HG02678 (cell line): ENCODE results near the gene LILRB5.
"Not testable (repeated sequence)": the region's sequence is repeated elsewhere in the genome, so short reads cannot be mapped to it uniquely, and the experiment has no call there.

ENCODE experiments used
- ATAC-seq: cut with Tn5 transposase; IDR thresholded peaks from one replicate; pipeline ENCODE4 v1.9.1; 2021; ENCODE audit warnings: mild to moderate bottlenecking, moderate library complexity; ENCODE audit not compliant: unreplicated experiment

LILRB5 gene

DNA sequence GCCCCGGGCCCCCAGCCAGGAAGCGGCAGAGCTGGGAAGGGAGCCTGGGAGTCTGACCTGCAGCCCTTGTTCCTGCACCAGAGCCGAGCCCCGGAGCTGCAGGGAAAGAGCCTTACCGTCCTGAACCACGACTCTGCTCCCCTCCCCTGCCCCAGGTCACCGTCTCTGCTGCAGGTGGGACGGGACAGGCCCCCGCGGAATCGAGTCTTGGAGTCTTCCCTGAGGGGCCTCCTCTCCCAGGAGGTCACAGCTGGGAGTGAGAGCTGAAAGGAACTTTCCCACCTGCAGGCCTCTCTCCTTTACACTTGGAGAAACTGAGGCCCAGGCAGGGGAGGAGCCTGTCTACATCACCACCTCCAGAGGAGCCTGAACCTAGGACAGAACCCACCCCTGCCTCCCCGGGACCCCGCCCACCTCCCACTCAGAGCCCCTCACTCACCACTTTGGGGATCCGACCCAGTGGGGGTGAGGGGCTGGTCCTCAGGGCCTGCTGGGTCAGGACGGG is 20.1 kb upstream of the LILRB5 start:
- ATAC-seq: not testable (repeated sequence)

DNA sequence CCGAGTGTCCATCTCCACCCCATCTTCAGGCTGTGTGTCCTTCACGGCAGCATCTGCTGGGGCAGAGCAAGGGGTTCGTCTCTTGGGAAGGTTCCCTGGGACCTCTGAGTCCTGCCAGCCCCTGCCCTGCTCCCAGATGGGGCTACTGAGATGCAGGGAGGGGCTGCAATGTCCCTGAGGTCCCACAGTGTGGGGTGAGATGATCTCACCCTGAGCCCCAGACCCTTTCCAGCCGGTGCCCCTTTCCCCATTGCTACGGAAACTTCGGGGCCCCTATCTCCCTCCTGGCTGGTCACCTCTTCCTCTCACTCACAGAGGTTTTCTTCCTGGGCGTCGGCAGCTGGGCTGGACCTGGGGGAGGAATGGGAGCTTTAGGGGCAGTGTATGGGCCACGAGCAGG is 18.9 kb upstream of the LILRB5 start:
- ATAC-seq: no peak

DNA sequence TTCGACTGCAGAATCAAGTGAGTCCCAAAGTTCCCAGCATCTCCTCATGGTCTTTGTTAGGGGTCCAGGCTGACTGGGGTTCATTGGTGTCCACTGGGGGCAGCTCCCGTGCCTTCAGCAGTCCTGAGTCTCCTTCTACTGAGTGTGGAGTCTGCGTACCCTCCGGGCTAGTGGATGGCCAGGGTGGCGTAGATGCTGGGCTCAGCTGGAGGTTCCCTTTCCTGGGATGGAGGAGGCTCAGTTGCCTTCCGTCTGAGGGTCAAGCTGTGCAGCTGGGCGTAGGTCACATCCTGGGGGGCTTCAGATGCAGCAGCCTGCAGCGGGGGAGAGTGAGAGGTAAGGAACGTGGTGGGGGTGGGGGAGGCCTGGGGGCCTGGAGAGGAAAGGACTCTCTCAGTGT is 17.4 kb upstream of the LILRB5 start:
- not testable (repeated sequence) for ATAC-seq

DNA sequence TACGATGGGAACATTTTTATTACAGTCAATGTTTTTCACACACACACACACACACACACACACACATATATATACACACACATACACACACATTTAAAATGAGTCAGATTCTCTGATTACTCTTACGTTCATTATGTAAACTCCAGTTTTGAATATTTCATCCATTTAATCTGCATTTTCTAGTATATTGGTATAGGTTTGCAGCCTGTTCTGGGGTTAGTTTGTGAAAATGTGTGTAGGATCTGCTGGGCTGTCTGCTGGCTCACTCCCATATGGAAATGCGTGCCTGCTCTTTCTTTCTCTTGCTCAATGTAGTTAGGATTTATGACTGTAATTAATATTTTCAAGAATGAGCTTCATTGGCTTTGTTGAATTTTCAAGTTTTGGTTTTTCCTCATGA is 16.7 kb upstream of the LILRB5 start:
- ATAC-seq: no peak

DNA sequence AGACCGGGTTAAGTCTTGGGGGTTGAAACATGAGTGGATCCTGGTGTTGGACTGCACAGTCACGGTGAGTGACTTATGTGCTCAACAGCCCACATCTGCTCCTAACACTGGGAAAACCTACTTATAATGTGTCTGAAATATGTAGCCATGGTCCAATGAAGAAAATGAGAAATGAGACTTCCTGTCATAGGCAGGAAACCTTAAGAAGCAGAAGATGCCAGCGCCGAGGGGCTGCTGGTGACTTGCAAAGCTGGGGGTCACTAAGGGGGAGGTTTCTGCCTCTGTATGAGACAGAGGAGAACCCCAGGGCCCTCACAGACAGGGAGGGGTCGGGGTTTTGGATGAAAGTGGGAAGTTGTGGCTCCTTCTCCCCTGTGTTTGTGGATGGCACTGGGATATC is 15.1 kb upstream of the LILRB5 start:
- ATAC-seq: not testable (repeated sequence)

DNA sequence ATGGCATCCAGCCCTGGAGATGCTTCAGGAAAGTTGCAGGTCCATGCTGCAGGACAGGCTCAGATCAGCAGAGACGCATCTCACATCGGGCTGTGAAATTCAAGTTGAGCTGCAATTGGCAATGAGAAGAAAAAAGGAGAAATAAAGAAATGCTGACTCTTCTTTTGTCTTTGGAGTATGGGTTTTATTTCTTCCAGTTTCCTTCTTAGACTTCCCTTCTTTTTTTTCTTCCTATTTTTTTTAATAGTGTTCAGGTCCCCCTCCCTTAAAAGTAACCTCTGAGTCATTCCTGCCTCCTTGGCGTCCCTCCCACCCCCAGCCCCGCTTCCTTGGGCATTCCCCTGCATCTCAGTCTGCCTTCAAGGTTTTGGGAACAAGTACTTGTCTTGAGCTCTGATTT is 14.5 kb upstream of the LILRB5 start:
- ATAC-seq: not testable (repeated sequence)

DNA sequence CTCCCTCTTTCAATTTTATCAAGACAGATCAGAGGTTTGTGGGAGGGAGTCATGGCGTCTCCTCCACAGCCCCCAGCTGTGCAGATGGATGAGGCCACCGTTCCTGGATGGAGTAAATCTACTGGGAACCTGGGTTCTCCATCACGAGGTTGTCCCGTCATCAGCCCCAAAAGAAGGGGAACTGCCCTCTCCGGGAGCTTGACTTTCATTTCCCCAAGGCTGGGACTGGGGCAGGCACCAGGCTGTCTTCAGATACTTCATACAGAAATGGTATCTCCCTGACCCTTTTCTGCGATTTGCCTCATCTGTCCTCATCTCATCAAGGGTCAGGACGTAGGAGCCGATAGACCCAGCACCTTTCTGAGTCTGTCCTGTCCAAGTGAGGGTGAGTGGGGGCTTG is 14.0 kb upstream of the LILRB5 start:
- no peak for ATAC-seq

DNA sequence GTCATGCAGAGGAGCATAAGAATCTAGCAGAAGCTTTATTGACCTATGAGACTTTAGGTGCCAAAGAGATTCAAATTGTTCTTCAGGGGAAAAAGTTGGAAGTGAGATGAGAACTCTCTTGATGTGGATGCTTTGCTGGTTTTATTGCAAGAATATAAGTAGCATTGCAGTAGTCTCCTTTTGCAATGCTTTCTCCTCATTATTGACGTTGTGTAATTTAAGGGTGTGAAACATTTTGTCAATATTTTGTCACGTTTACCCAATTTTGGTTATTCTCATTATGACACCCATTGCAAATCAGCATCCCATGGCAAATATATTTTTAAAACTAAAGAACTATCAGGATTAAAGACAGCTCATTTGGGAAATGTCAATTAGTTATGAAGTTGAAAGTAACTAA is 11.9 kb upstream of the LILRB5 start:
- no peak for ATAC-seq

DNA sequence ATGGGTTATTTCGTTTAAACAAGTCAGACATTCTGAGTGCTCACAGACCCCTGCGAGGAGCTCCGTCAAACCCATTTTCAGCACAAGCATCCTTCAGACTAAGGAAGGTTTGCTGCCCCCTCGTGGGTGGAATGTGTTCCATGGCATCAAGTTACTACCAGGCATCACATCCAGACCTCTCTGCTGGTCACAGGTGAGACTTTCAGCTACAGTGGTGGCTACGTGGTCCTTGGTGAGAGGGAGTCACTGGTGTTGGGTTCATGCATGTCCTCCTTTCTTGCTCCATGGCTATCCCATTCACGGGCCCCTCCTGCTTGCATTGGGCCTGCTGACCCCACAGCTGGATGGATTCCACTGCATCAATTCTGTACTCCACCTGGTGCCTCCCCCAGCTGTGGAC is 9.1 kb upstream of the LILRB5 start:
- ATAC-seq: no peak

DNA sequence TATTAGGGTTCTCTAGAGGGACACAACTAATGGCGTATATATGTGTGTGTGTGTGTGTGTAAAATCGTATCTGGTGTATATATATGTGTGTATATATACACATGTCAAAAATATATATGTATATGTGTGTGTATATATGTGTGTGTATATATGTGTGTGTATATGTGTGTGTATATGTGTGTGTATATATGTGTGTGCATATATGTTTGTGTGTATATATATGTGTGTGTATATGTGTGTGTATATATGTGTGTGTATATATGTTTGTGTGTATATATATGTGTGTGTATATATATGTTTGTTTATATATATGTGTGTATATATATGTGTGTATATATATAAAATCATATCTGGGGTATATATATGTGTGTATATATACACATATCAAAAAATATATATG is 5.4 kb upstream of the LILRB5 start:
- no peak for ATAC-seq

DNA sequence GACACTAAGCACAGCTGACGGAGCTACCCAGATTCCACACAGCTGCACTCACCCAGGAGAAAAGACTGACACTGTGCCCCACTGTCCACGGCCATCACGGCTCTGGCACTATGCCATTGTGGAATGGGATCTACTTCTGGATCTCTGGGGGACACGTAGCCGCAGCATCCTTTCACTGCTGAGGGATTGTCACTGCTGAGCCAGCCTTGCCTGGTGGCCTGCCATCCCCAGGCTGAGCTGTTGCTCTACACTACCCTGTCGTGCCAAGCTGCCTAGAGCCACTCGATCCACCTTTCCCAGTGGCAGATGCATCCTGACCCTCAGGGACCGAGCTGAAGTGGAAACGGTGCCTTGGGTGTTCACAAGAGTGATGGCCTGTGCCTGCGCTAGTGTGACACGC is 5.0 kb upstream of the LILRB5 start:
- no peak for ATAC-seq

DNA sequence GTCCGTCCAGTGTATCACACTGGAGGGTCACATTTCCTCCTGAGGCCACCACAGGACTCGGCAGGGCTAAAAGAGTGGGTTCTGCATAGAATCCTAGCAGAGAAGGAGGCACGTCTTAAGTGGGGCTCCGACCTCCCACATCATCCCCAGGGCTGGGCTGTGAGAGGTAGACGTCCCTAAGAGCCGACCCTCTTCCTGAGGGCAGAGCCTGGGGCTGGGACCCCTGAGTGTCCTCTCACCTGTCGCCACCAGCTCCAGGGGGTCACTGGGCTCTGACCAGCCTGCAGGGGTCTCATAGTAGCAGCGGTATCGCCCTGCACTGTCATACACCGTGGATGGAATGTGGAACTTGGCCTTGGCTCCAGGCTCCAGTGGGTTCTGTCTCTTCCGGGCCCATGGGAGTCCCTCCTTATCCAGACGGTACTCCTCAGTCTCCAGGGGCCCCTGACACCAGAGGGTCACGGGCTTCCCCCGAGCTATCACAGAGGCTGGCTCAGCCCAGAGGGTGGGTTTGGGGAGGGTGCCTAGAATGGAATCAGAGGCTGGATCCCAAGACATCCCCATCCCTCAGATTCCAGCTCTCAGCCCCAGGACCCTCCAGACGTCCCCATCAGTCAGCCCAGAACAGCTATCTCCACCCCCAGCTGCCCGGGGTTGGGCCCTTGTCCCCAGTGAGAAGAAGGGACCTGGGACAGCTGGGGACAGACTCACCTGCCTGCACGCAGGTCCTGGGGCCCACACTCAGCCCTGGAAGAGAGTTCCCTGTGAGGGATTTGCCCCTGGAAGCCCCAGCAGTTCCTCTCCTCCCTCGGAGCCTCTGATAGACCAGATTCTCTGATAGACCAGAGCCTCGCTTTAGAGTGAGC is 590 bp downstream of the LILRB5 start:
- ATAC-seq: no peak

DNA sequence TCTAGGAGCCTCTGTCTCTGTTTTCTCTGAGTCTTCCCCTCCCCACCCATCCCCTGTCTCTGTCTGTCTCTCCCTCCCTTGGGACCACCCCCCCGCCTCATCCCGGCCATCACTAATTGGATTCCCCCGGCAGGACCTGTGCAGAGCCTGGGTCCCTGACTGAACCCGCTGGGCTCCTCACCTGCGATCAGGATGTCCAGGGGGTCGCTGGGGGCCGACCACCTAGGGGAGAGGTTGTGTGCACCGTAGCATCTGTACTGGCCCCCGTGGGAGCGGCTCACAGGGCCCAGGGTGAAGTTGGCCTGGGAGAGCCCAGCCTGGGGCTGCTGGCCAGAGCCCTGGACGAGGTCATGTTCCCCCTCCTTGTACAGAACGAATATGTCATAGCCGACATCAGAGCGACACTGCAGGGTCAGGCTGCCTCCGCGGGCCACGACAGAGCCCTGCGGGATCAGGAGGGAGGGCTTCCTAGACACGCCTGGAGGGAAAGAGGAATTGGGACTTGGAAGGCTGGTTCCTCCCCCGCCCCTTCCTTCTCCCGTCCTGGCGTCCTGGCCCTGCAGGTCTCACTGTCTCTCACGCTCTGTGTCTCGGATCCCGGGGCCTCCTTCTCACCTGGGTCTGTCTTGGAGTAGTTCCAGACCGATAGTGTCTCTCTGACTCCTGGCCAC is 1.8 kb downstream of the LILRB5 start:
- ATAC-seq: no peak

DNA sequence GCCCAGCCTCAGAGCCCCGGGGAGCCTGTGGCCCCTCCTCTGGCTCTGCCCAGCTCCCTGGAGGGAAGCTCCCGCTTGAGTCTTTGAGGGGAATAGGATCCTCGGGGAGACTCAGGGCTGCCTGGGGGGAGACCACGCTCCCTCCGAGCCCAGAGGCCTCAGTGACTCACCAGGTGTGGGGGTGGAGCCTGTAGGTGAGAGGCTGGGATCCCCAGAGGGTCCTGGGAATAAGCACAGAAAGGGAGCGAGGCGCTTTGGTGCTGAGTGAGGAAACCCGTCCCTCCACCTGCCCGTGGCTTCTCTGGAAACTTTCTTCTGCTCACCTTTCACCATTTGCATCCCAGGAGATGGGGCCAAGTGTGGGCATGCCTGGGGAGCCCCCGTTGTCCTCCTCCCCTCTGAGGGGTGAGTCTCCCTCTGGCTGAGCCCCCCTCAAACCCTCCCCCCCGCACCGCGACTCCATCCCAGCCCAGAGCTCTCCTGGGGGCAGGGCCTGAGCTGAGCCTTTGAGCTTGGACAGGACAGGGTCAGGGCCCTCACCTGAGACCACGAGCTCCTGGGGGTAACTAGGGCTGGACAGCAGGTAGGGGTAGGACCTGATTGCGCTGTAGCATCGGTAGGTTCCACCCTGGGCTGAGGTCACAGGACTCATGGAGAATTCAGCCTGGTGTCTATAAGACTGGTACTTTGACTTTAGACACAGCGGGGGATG is 2.7 kb downstream of the LILRB5 start:
- ATAC-seq: no peak

DNA sequence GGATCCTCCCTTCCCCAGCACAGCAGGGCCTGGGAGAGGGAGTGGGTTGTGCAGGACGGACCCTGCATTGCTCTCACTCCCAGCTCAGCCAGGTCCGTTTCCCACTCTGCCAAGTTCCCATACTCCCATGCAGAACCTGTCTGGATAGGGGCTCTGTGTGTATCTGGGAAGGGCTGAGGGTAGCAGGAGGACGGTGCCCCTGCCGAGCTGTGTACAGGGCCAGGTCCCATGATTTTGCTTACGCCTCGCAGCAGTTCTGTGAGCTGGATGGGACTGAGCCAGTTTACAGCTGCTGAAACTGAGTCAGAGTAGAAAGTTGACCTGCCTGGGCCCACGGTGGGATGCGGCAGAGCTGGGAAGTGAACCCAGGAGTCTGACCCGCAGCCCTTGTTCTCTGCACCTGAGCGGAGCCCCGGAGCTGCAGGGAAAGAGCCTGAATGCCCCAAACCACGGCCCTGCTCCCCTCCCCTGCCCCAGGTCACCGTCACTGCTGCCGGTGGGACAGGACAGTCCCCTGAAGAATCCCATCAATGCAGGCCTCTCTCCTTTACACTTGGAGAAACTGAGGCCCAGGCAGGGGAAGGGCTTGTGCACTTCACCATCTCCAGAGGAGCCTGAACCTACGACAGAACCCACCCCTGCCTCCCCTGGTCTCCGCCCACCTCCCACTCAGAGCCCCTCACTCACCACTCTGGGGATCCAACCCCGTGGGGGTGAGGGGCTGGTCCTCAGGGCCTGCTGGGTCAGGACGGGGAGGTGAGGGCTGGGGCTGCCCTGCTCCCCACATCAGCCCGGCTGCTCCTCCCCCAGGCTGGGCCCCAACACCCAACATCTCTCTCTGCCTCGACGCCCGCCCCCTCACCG is 3.5 kb downstream of the LILRB5 start:
- no peak for ATAC-seq

DNA sequence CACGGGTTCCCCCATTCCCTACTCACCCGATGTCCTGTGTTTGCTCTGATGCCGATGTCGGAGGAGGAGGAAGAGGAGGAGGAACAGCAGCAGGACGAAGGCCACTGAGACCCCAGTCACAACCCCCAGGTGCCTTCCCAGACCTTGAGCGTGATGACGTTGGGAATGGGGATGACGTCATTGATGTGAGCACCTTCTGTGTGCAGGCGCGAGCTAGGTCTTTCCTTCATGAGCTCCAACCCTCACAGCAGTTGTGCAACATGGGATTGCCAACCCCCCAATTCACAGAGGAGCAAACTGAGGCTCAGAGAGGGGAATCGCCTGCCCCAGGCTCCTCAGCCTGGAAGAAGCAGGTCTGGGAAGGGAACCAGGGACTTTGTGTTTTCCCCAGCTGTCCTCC is 4.2 kb downstream of the LILRB5 start:
- ATAC-seq: no peak

DNA sequence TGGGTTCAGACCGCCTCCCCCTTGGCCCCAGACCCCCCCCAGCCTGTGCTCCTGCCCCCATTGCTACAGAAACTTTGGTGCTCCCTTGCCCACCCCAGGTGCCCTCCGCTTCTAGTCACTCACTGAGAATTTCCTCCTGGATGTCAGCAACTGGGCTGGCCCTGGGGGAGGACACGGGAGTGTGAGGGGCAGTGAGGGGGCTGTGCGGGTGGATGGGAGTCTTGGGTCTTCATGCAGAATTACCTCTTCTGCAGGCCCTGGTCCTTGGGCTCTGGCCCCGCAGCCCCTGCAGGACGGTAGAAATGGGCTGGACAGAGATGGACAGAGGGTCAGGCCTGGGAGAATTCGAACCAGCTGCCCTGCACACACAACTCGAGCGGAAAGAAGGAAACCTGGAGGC is 4.8 kb downstream of the LILRB5 start:
- no peak for ATAC-seq

DNA sequence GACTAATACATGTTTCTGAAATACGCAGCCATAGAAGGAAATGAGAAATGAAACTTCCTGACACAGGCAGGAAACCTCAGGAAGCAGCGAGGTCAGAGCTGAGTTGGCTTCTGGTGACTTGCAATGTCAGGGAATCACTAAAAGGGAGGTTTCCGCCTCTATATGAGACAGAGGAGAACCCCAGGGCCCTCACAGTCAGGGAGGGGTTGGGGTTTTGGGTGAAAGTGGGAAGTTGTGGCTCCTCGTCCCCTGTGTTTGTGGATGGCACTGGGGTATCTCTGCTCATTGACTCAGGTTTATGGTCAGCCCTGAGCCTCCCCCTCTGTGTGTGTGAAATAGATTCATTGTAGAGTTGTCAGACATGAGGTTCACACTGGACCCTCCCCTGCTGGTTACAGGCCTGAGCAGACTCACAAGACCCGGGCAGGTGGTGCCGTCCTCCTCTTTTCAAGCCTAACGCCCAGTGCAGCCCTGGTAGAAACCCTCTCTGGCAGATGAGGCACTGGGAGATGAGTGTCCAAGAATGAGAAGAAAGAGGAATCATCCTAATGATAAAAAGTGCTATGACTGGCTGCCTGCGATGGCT is 9.0 kb downstream of the LILRB5 start:
- ATAC-seq: no peak

DNA sequence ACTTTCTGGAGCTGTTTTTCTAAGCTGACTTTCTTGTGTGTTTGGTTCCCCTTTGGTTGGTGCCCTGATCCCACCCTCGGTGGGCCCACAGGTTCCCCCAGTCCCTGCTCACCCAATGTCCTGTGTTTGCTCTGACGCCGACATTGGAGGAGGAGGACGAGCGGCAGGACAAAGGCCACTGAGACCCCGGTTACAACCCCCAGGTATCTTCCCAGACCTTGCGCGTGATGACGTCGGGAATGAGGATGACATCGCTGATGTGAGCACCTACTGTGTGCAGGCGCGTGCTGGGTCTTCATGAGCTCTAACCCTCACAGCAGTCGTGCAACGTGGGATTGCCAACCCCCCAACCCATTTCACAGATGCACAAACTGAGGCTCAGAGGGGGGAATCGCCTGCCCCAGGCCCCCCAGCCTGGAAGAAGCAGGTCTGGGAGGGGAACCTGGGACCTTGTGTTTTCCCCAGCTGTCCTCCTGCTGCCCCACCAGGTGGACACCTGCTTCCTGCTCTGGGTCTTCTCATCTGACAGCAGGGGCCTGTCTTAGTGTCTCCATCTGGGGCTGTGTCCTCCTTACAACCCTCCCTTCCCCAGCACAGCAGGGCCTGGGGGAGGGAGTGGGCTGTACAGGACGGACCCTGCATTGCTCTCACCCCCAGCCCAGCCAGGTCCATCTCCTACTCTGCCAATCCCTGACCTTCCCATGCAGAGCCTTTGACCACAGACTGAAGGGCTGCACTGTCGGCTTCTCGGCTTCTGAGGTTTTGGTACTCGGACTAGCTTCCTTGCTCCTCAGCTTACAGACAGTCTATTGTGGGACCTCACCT is 9.8 kb downstream of the LILRB5 start:
- no peak for ATAC-seq
